Globus pallidus (tissue), 1 donor: Measurements from ENCODE around the gene ALK.

ENCODE experiments used
- DNase-seq: peaks from one replicate; pipeline ENCODE4 v3.0.0-alpha.2; 2015; ENCODE audit warnings: low spot score

The ALK gene

DNA sequence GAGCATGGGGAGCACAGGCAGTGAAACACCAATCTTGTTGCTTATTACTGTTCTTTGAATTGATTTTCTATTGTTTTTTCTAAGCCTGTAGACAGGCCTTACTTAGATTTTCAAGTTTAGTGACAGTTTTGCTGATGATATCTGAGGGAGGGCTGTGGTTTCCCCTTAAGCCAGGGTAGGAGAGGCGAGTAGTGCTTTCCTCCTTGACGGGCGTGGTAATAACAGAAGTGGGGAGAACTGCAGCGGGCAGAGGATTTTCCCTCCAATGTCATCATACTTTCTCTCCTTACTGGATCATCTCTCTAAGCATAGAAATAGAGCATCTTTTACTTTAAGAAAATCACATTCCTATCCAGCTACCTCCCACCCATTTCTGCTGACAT lies 314.4 kb downstream of the ALK start:
- no peak for DNase-seq

DNA sequence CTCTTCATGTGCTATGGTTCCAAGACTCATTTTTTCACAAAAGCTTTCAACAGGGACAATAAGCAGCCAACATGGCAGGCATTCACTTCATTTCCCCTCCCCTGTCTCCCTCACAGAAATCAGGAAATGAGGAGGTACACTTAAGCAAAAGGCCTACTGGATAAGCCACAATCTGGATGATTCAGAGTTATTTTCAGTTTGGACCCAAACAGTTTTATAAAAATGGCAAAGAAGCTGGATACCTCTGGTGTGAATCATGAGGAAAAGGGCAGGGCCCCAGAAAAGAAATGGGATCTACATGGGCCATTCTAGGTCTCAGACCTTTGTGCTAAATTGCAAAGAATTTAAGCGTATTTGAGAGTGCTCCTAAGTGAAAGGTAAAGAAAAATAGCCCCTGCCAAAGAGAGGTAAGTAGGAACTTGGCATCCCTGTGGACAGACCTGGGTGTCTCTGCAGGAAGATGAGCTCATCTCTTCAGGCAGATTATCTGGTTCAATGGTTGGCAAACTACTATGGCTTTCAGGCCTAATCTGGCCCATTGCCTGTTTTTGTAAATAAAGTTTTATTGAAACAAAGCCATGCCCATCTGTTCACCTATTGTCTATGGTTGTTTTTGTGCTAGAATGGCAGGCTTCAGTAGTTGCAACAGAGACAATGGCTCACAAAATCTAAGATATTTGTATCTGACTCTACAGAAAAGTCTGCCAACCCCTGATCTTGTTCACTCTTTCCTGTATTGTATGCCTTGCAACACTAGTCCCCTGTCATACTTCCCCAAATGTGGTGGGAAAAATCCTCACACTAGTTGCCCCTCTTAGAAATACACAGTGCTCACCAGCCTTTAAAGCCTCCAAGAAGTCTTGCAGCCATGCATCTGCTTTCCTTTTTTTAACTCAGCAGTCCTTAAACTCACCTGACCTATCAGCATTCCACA lies 315.0 kb downstream of the ALK start:
- DNase-seq: no peak

DNA sequence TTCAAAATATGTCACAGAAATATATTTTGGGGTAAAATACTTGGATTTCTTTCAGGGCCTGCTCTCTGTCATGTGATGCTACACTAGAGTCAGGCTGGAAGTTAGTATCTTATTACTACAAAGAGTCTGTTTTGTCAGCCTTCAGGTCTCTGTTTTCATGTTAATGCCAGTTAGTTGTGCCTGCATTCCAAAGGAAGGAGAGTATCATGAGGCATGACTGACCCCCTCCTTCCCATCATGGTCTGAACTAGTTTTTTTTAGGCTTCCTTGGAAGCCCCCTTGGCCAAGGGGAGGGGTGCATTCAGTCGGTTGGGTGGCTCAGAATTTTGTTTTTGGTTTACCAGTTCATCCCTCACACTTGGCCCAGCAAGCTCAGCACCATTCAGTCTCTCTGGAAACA lies 318.0 kb downstream of the ALK start:
- no peak for DNase-seq

DNA sequence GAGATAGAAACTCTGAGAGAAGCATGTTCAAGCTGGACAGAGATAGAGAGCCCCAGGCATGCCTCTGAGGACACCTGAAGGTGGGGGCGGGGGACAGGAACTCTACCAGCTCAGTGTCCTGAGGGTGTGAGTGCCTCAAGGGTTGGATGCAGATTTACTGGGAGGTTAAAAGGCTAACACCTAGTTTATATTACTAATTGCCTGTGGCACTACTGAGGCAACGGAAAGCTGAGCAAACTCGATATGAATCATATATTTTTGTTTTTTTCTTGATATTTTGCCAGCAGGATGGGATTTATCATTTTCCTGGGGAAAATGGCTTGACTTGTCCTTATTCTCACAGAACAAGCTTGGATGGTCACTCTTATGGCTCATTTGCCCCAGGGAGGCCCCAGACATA lies 319.5 kb downstream of the ALK start:
- DNase-seq: no peak

DNA sequence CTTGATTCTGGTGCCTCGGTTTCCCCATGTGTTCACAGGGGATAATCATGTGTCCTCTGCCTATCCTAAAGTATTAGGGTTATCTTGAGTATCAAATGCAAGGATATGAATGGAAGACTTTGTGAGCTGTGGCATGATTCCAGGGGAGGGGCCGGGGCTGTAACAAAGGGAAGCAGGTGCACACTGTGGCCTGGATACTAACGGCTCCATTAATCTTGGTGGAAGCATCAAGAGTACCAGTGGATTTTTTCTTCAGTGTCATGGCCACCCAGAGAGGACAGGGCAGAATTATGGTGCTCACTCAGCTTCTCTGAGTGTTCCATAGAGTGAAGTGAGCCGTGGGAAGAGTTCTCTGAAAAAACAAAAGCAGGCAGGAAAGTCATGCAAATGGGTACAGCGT lies 320.1 kb downstream of the ALK start:
- DNase-seq: no peak

DNA sequence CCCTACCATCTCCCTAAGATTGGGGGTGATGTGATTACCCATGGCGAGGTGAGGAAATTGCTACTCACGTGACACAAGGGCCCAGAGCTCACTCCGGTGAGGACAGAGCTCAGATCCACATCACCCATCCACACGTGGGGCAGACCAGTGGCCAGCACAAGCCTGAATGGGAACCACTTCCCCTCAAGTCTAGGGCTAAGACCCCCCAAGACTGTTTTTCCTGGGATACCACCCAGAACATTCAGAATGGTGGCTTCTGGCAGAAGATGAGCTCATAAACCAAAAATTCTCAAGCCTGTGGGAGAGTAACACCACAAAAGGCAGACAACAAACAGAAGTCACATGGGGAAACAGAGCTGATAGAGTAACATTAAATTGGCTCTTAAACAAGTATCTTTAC lies 321.4 kb downstream of the ALK start:
- no peak for DNase-seq

DNA sequence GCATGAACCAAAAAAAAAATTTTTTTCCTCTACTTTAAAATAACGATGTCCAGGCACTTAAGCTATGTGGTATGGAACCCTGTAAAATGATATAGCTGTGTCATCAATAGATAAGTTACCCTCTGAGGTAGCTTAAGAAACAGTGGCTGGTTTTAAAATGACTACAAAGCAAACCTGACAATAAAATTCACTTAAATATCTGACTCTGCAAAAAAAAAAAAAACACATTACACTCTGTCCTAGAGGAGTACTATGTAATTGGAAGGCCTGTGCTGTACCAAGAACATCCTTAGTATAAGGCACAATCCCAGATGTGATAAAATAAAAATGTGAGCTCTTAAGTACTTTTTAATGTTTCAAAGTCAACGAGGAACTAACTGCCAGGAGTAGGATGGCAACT lies 322.4 kb downstream of the ALK start:
- no peak for DNase-seq

DNA sequence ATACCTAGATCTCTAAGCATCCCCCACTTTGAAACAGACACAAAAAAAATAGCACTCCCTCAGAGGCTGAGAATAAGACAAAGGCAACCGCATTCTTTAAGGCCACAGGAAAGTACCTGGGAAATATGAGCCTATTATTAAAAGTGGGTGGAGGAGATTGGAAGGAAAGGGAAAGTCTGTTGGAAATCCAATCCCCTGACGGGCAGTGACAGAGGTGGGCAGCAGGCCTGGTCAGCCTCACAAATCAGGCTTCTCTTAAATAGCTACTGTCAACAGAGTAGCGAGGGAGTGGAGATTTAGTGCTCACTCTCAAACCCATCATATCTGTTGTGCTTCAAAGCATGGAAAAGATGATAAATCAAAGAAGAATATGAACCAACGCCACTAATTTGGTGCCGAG lies 324.4 kb downstream of the ALK start:
- no peak for DNase-seq

DNA sequence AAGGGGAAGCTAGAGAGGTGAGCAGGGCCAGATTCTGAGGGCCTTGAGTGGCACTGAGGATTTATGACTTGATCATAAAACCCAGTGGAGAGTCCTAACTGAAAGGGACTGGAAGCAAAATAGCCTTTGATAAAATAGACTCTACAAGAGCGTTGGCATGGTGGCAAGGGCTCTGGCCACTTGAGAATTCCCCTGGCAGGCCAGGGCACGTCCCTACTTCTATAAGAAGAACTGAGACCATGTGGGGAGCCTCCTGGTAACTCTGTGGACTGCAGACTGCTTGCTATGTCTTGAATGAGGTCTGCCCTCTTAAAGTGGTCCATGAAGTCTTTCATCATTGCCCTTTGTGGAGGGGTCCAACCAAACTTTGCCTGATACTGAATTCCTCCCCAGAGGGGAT lies 324.8 kb downstream of the ALK start:
- no peak for DNase-seq

DNA sequence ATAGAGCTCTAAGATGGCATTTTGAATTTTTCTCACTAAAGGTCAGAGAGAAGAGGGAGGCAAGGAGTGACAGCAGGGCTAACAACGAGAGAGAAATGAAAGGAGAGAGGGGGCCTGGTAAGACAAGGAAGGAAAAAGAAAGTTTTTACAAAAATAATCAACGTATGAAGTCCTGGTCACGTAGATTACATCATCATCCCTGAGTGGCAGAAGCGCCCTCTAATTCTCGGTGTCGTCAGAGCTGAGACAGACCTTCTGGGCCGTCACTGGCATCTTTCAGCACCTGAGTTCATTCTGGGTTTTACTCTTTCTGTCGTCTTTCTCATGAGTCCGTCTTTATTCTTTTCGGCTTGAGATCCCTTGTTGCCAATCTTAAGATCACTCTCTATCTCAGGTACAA lies 329.8 kb downstream of the ALK start:
- DNase-seq: no peak

DNA sequence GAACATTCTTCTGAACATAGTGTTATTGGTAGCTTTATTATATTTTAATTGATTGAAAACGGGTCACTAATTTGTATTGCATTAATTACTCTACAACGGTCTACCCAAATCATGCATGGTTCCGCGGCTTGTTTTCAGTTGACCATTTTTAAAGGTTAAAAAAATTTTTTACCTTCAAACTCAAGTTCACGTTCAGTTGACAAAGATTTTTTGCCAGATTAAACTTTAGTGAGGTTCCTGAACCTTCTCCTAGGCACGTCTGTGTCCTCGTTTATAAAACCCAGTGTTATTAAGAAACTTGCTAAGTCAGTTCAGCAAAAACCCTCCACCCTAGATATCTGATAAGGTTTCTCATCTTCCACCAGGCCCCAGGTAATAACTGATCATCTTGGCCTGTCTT lies 331.2 kb downstream of the ALK start:
- no peak for DNase-seq

DNA sequence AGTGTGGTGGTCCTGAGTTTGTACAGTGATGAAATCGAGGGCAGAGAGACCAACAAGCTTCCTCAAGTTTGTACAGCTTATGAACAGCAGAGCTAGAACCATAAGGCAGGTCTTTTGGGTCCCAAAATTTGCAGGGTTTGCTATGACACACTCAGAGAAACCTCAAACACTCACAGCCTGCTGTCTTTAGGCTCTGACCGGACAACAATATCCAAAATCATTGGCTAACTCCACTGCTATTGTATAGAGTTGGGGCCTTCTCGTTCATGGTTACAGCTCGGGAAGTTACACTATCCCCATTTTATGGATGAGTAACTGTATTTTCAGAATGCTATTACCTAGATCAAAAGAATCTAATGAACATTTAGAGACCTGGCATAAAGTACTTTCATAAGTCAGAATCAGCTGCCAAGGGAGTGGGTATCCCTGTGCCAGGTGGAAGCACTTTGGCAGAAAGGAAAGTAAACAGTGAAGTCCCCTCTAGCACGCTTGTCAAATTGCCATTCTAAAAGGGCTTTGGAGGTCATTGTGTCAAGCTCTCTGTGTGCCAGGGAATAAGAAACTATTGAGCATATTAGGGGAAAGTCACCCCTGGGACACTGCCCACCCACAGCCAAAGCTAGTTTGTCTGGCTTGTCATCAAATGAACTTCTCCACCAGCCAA lies 331.8 kb downstream of the ALK start:
- DNase-seq: no peak

DNA sequence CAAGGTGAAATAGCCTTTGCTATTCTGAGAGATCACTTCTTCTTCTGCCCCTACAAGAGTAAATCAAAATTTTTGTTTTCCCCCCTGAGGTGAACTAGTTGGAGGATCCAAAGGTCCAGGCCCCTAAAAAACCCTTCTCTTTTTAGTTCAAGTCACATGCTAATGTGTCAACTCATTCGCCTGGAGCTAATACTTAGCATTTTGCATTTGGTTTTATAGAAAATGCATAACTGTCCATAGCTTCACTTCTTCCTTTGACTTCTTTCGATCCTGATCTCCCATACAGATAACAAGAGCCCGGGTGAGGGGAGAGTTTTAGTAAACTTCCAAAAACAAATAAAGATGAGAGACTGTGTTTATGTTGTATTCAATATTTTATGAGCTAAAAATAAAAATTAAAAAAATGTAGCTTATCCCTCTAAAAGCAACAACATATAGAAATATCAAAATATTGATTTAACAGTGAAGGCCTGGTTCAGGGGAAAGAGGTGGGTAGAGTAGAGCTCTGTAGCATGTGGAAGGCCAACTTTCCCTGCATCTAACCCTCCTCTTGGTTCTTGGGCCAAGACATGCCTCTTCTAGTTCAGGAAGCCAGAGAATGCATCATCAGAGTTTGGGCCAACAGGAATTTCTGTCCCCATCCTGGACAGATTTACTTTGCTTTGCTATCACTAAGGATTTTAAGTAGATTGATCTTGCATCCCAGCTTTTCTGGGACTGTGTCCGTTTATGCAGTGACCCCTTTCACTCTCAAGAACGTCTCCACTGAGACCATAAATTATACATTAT lies 333.8 kb downstream of the ALK start:
- DNase-seq: no peak

DNA sequence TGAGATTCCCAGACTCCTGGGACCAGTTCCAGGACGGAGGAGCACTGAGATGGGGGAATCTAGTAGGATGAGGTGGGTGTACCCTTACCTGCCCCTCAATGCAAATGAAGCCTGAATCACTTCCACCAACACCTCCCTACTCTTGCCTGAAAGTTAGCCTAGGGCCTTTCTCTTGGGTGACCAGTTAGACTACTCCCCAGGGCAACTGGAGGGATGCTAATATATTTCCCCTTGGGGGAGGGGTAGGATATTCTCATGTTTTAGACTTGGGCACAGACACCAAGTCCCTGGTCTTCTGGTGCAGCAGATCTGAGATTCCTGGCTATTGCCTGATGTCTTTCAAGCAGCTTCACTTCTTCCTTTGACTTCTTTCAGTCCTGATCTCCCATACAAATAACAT lies 334.5 kb downstream of the ALK start:
- no peak for DNase-seq

DNA sequence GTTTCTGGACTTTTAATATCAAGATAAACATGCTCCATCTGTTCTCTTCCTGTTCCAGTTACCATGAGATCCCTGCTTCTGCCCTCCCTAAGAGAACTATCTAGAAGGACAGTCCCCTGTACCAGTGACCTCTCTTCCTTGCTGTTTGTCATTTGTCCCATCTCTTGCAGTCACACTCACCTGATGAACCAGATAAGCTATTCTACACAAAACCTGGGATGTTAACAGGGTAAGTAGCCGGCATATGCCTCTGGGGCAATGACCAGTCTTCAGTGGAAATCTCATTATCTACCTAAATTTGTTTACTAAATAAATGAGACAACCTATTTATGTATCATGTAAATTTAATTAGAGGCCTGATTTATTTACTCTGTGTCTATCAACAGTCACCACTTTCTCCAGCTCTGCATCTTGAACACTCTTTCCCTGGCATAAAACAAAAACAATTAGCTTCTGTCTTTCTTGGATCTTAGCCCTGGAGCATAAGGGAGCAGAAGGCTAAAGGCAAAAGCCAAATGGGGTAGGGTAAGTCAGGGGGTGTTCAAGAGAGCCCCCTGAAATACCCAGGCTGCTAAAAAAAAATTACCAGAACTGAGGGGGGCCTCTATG lies 337.7 kb downstream of the ALK start:
- no peak for DNase-seq

DNA sequence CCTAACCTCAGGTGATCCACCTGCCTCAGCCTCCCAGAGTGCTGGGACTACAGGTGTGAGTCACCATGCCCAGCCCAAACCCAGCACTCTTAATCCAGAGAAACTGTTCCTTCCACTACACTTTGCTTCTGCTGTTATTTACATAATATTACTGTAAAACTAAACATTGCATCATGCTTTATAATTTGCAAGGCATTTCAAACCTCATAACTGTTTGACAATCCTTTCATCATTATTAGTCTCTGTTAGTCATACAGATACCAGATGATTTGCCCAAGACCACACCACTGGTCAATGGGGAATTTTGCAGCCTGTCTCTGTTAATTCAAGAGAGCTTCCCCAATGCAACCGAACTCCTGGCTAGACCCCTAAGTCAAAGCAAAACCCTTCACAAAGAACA lies 338.3 kb downstream of the ALK start:
- no peak for DNase-seq

DNA sequence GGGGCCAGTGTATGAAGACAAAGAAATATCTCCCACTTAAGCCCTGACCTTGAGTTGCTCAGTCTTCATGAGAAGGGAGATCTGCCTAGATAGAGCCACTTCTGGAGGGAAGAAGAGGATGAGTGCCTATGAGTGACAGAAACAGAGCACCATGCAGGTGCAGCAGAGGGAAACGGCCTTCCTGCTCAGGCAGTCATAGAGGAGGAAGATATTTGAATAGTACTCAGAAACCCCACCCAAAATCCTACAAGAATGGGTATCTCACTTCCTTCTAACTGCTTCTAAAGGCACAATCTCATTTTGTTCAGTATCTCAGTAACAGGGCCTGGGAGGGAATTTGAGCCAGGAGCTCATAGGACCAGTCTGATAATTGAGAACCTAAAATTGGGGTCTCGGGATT lies 339.3 kb downstream of the ALK start:
- no peak for DNase-seq

DNA sequence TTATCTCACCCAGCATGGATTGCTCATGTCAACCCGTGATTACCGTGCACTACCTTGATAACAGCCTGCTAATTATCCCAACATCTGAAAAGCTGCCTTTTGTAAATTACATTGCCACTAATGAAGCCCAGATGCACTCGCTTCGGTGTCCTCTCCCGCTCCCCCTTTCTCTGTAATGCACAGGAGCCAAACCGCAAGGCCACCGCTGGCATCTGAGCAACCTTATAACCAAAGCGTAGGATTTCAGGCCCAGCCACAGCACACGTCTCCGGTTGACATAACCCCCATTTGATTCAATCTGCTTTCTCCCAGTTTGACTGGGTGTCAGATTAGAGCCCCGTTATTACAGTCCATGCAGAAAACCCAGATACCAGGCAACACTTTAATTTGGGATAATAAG lies 341.2 kb downstream of the ALK start:
- DNase-seq: no peak

DNA sequence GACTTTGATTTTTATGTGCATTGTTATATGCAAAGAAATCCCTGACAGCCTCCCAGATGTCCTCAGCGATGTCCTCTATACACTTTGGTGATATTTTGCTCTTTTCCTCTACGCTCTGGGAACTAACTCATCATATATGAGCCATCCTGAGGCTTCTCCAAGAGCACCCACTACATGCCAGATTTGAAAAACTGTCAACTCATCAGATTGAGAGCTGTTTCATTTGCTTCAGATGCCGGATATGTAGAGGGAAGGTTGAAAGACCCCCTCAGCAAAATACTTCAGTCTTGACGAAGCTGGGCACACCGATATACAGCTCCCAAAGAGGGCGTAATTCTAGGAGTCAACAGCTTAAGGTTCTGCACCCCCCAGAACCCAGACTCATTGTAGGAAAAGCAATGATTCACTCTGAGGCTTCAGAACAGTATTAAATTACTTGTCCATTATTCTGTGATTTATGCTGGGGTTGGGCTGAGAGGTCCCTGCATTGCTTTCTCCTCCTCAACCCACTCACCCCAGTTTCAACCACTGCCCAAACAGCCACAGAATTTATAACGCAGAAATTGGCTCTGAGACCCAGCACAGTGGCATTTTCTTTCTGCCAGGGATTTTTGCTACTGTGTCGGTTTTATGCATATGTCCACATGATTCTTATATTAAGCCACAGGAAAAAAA lies 341.8 kb downstream of the ALK start:
- DNase-seq: no peak

DNA sequence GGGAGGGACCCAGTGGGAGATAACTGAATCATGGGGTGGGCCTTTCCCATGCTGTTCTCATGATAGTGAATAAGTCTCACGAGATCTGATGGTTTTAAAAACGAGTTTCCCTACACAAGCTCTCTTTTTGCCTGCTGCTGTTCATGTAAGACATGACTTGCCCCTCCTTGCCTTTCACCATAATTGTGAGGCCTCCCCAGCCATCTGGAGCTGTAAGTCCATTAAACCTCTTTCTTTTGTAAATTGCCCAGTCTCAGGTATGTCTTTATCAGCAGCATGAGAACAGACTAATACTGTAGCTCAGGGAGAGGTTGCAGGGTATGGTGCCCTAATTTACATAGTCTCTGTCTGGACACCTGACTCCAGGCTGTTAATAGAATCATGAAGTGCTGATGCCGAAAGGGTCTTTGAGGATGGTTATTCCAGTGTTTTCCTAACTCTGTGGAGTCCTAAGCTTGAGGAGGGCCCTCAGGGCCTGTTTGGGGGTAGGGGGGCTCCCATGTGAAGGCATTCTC lies 343.2 kb downstream of the ALK start:
- no peak for DNase-seq

DNA sequence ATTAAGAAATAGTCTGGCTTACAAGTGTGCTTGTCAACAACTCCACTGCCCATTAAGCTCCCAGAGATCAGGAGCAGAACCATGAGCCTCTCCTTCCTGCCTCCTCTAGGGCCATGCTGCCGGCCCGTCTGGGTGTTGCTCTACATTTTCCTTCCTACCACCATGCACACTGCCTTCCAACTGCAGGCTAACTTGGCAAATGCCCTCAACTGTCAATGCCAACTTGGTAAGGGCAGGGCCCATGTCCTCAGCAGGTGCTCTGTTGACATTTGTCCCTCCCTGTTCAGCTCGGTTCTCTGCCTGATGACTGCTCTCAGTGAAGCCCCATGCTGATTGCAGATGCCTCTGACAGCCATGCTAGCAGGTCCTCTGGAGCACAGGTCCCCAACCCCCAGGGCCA lies 345.2 kb downstream of the ALK start:
- no peak for DNase-seq
